Fibroblast of lung (primary cell): ENCODE results near the gene PDE2A.
"Not testable (repeated sequence)": the region's sequence is repeated elsewhere in the genome, so short reads cannot be mapped to it uniquely, and the experiment has no call there.

Experiments
- CTCF ChIP-seq, 2 donors: IDR thresholded peaks in 1 of 2; conservative IDR thresholded peaks in 1 of 2; 1 replicate in 1 of 2; 2 replicates in 1 of 2; pipeline ENCODE4 v1.5.1; 2011 to 2012; ENCODE audit warnings: low read length in 2 of 2, control low read depth in 1 of 2, inconsistent platforms in 1 of 2, low read depth in 1 of 2, mild to moderate bottlenecking in 1 of 2
- EZH2 ChIP-seq: IDR thresholded peaks from 2 replicates; pipeline ENCODE4 v1.5.1; 2012; ENCODE audit warnings: low read length, control low read depth, mild to moderate bottlenecking; ENCODE audit errors: missing control alignments

DNA sequence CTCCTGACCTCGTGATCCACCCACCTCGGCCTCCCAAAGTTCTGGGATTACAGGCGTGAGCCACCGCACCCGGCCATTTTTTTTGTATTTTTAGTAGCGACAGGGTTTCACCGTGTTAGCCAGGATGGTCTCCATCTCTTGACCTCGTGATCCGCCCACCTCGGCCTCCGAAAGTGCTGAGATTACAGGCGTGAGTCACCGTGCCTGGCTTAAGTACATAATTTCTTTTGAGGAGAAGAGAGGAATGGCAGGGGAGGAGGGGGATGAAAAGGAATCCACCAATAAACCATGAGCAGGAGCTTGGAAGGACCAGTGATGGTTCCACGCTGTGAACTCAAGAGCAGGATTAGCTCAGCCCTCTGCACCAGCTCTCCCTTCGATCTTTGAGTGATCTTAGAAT, 113.4 kb downstream of the PDE2A start:
- not testable (repeated sequence) for TF ChIP-seq CTCF (conservative IDR thresholded peaks at IDR 0.05 in 1 of 2, IDR thresholded peaks at IDR 0.05 in 1 of 2; ENCODE audit: low read depth in 1 of 2, low read length in 2 of 2); EZH2
